ENCODE results near the gene CYP2C8. TPM values are rescaled to one million over a fixed set of nuclear protein-coding genes. Genes with fewer than 3 reads are reported as not detected.
"Not testable (repeated sequence)": the region's sequence is repeated elsewhere in the genome, so short reads cannot be mapped to it uniquely, and the experiment has no call there.

Gene CYP2C8
- total RNA-seq (1 to 10 TPM in 3 of 5 donors, not detected in 2; 1.1 to 5.8 (median 3.5) TPM), polyA plus RNA-seq (1 to 10 TPM; 1.4 to 5.7 (median 1.8) TPM)
- long read RNA-seq, donor 1 = 0 reads
- long read RNA-seq, donor 2 = 0 reads
- long read RNA-seq, donor 3 = 0 reads
- long read RNA-seq, donor 4 = 0 reads
- long read RNA-seq, donor 5 = 0 reads
- long read RNA-seq, donor 6 = 0 reads
- long read RNA-seq, donor 7 = 0 reads
- long read RNA-seq, donor 8, partial matches to known transcripts = 0 of 1 reads
- long read RNA-seq, donor 8, other reads (novel, unspliced or antisense) = 0 of 1 reads
- long read RNA-seq, donor 9, partial matches to known transcripts = 0 of 1 reads
- long read RNA-seq, donor 9, other reads (novel, unspliced or antisense) = 0 of 1 reads
- long read RNA-seq, donor 10 = 0 reads

- Histone ChIP-seq H3K36me3 (peaks cover 0 to under 1% (median 0%) of the 10 kb centered on the region in 4 donors), H3K27ac (peak within 1 kb of the TSS in 1 of 5 donors; percentile 35), H3K9me3 (peaks cover 0 to 3% (median 2%) of the 10 kb centered on the region in 4 donors), H3K4me1 (peaks cover 0 to 4% (median 0%) of the 10 kb centered on the region in 4 donors), H3K27me3 (no peaks in the 10 kb centered on the region), H3K4me3 (peak within 1 kb of the TSS in 2 of 4 donors; percentile 3 to 10)
- intact Hi-C loops (cut with DNase I; ENCODE audit: low total_unique reads) = no loop called here
- TF ChIP-seq, protein P1, sequence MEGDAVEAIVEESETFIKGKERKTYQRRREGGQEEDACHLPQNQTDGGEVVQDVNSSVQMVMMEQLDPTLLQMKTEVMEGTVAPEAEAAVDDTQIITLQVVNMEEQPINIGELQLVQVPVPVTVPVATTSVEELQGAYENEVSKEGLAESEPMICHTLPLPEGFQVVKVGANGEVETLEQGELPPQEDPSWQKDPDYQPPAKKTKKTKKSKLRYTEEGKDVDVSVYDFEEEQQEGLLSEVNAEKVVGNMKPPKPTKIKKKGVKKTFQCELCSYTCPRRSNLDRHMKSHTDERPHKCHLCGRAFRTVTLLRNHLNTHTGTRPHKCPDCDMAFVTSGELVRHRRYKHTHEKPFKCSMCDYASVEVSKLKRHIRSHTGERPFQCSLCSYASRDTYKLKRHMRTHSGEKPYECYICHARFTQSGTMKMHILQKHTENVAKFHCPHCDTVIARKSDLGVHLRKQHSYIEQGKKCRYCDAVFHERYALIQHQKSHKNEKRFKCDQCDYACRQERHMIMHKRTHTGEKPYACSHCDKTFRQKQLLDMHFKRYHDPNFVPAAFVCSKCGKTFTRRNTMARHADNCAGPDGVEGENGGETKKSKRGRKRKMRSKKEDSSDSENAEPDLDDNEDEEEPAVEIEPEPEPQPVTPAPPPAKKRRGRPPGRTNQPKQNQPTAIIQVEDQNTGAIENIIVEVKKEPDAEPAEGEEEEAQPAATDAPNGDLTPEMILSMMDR (IDR thresholded peaks at IDR 0.05) = no peak
- no peak for TF ChIP-seq POLR2AphosphoS5 (IDR thresholded peaks at IDR 0.05)
- TF ChIP-seq POLR2A (IDR thresholded peaks at IDR 0.05) = no peak
- no peak for TF ChIP-seq EP300 (IDR thresholded peaks at IDR 0.05)
- DNase-seq = no peak
These were observed at the start of gene CYP2C8 for GRCh38 chr10:95069286-95069685. Gene CYP2C8 (minus strand): TSS chr10:95069497. CDS start chr10:95069402, 95 bp downstream.

- TF ChIP-seq POLR2A (IDR thresholded peaks at IDR 0.05) = no peak
- TF ChIP-seq POLR2AphosphoS5 (IDR thresholded peaks at IDR 0.05) = no peak
- TF ChIP-seq, protein P1 (IDR thresholded peaks at IDR 0.05) = no peak
- no peak for TF ChIP-seq EP300 (IDR thresholded peaks at IDR 0.05)
- peaks cover 0 to 38% (median 20%) of the 10 kb centered on the region in 4 donors for H3K9me3 ChIP-seq
- H3K27me3 ChIP-seq = no peaks in the 10 kb centered on the region
- intact Hi-C loops (cut with DNase I; ENCODE audit: low total_unique reads) = no loop called here
- DNase-seq = no peak
- H3K36me3 ChIP-seq = no peaks in the 10 kb centered on the region
- no peak overlapping the region for H3K27ac ChIP-seq
- no peak overlapping the region for H3K4me3 ChIP-seq
- H3K4me1 ChIP-seq = peaks cover 0 to 1% (median 0%) of the 10 kb centered on the region in 4 donors
- whole genome bisulfite sequencing, 5 donors = 25 to 70% (median 36%) methylated on average over 2 of the region's 2 CpGs
These were observed 47.6 kb upstream of the CYP2C8 start for GRCh38 chr10:95116869-95117269.

DNA sequence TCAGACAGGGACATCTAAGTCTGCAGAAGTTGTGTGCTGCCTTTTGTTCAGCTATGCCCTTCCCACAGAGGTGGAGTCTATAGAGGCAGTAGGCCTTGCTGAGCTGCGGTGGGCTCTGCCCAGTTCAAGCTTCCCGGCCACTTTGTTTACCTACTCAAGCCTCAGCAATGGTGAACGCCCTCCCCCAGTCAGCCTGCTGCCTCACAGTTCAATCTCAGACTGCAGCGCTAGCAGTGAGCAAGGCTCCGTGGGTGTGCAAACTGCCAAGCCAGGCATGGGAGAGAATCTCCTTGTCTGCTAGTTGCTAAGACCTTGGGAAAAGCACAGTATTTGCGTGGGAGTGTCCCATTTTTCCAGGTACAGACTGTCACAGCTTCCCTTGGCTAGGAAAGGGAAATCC, 41.5 kb upstream of the CYP2C8 start:
- H3K27me3 ChIP-seq; H3K36me3 ChIP-seq; H3K27ac ChIP-seq; H3K4me1 ChIP-seq; intact Hi-C loops (cut with DNase I; ENCODE audit: low total_unique reads); H3K4me3 ChIP-seq: not testable (repeated sequence)
- peak in 1 of 2 donors; percentile 12 for DNase-seq
- H3K9me3 ChIP-seq = peaks cover 0 to 17% (median 11%) of the 10 kb centered on the region in 4 donors
- WGBS, 5 donors = 52 to 81% (median 61%) methylated on average over 5 to 6 of the region's 6 CpGs

DNA sequence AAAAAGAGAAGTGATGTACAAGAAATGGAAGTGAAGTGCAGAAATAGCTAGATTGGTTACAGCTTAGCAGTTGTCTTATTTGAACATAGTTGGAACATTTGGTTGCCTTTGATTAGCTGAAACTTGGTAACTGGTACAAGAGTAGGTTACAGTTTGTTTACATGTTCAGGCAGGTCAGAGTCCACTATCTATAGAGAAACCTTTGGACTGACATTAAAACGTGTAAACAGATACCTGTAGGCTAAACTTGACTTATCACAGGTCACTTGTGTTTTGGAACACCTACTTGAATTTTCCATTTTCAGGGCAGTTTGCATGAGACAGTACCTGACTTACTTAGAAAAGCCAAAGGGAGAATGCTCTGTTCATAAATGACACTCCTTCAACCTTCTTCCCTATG, 28.5 kb upstream of the CYP2C8 start:
- 6 to 26% (median 20%) methylated on average over 1 of the region's 1 CpG for WGBS, 5 donors
- peak in 1 of 2 donors; percentile 6 for DNase-seq
- Histone ChIP-seq H3K36me3 (no peaks in the 10 kb centered on the region), H3K27me3 (no peaks in the 10 kb centered on the region), H3K4me3 (no peak overlapping the region), H3K27ac (no peak overlapping the region), H3K4me1 (no peaks in the 10 kb centered on the region), H3K9me3 (no peaks in the 10 kb centered on the region)
- intact Hi-C loops (cut with DNase I; ENCODE audit: low total_unique reads) = no loop called here
- TF ChIP-seq EP300 (IDR thresholded peaks at IDR 0.05) (no peak), POLR2AphosphoS5 (IDR thresholded peaks at IDR 0.05) (no peak), POLR2A (IDR thresholded peaks at IDR 0.05) (no peak)
- TF ChIP-seq, protein P1 (IDR thresholded peaks at IDR 0.05) = no peak

DNA sequence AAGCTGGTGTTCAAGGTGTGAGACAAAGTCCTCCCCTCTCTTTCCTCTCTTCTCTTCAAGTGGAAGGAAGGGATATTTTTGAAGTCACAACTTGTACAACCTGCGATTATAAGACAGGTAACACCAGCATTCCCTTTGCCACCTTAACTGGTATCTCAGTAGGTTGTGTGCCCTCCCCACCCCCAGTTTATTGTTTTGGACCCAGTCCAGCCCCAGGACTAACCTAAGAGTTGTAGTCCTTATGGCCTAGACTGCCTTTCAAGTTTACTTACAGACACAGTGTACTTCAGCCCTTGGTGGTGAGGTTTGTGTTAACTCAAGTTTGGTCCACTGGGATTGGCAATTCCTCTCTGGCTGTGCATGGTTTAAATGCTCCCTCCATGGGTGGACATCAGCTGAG, 26.8 kb upstream of the CYP2C8 start:
- TF ChIP-seq POLR2AphosphoS5 (IDR thresholded peaks at IDR 0.05) (no peak), EP300 (IDR thresholded peaks at IDR 0.05) (no peak), POLR2A (IDR thresholded peaks at IDR 0.05) (no peak)
- TF ChIP-seq, protein P1 (IDR thresholded peaks at IDR 0.05) = no peak
- Histone ChIP-seq H3K27ac (no peak overlapping the region), H3K27me3 (no peaks in the 10 kb centered on the region), H3K4me3 (no peak overlapping the region), H3K4me1 (no peaks in the 10 kb centered on the region), H3K9me3 (no peaks in the 10 kb centered on the region), H3K36me3 (no peaks in the 10 kb centered on the region)
- intact Hi-C loops (cut with DNase I; ENCODE audit: low total_unique reads) = no loop called here
- peak in 1 of 2 donors; percentile 39 for DNase-seq
- WGBS, 5 donors = 28 to 74% (median 44%) methylated on average over 1 of the region's 1 CpG

GRCh38 chr10:95079626-95080025, 10.3 kb upstream of the CYP2C8 start:
- WGBS, 5 donors = 87 to 100% (median 92%) methylated on average over 2 to 5 of the region's 5 CpGs
- H3K4me1 ChIP-seq; H3K27ac ChIP-seq; H3K27me3 ChIP-seq; DNase-seq; H3K4me3 ChIP-seq; H3K9me3 ChIP-seq; intact Hi-C loops (cut with DNase I; ENCODE audit: low total_unique reads); H3K36me3 ChIP-seq: not testable (repeated sequence)
